AG08396 (cell line): ENCODE measurements around the gene PRX.
A peak's percentile ranks its signal among the peaks of the same experiment; 100 is the strongest.
"Not testable (repeated sequence)": the region's sequence is repeated elsewhere in the genome, so short reads cannot be mapped to it uniquely, and the experiment has no call there.

Experiments used
- DNase-seq: peaks from one replicate; pipeline ENCODE4 v3.0.0; 2012; ENCODE audit warnings: low spot score, mixed read lengths

The PRX gene

DNA sequence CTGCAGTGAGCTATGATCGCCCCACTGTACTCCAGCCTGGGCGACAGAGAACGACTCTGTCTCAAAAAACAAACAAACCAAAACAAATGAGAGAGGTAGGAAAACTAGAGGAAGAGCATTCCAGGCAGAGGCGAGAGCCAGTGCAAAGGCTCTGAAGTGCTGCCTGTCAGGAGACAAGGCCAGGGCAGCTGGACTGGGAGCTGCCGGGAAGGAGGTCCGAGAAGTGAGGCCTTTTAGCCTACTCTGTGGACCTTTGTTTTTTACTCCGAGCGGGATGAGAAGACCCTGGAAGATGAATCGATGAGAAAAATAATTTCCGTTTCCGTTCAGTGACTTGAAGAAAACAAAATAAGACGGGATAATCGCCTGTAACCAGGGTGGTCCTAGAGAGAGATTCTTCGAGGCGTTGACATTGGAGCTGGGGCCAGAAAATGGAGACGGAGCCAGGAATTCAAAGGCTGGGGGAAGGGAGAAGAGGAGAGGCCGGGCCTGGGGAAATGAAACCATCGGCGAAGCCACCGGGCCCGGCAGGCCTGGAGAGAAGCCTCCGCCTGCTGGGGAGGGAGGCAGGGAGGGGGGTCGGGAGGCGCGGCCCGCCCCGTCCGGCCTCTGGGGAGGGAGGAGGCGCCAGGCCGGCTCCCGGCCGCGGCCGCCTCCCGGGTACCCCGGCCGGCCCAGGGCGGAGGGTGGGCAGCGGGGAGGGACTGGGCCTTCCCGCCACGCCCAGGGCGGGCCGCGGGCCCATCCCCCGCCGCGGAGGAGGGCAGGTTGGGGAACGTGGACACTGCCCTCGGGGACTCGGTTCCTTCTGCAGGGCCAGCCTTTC lies 20.4 kb upstream of the PRX start:
- peak; percentile 93 for DNase-seq

DNA sequence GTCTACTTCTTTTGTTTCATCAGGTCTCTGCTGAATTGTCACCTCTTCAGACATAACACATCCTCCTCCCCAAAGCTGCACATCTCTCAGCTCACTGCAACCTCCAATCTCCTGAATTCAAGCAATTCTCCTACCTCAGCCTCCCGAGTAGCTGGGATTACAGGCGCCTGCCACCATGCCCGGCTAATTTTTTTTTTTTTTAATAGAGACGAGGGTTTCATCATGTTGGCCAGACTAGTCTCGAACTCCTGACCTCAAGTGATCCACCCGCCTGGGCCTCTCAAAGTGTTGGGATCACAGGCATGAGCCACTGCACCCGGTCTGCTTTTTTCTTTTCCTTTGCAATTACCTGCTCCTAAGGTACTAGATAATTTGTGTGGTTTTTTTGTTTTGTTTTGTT lies 19.6 kb upstream of the PRX start:
- DNase-seq, result not testable (repeated sequence)

DNA sequence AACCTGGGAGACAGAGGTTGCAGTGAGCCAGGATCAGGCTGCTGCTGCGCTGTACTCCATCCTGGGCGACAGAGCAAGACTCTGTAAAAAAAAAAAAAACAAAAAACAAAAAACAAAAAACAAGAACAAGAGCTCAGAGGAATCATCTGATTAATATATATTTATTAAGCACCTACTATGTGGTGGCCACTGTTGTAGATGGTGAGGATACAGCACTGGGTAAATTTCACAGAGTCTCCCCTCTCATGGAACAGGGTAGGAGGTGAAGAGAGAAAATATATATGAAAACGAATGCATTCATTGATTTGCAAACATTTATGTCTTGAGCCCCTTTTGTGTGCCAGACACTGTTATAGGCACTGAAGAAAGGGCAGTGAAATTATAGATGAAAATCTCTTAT lies 18.5 kb upstream of the PRX start:
- DNase-seq, result no peak

DNA sequence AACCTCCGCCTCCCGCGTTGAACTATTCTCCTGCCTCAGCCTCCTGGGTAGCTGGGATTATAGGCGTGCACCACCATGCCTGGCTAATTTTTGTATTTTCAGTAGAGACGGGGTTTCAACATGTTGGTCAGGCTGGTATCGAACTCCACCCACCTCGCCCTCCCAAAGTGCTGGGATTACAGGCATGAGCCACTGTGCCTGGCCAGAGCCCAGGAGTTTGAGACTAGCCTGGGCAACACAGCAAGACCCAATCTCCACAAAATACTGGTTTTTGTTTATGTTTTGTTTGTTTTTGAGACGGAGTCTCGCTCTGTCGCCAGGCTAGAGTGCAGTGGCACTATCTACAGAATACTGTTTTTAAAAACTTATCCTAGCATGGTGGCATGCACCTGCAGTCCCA lies 17.1 kb upstream of the PRX start:
- DNase-seq, result not testable (repeated sequence)

DNA sequence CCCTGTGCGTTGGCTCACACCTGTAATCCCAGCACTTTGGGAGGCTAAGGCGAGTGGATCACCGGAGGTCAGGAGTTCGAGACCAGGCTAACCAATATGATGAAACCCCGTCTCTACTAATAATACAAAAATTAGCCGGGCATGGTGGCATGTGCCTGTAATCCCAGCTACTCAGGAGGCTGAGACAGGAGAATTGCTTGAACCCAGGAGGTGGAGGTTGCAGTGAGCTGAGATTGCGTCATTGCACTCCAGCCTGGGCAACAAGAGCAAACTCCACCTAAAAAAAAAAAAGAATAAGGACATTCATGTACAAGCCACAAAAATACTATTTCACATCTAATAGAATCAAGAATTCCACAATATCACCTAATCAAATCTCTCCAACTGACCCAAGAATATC lies 15.0 kb upstream of the PRX start:
- DNase-seq, result not testable (repeated sequence)

DNA sequence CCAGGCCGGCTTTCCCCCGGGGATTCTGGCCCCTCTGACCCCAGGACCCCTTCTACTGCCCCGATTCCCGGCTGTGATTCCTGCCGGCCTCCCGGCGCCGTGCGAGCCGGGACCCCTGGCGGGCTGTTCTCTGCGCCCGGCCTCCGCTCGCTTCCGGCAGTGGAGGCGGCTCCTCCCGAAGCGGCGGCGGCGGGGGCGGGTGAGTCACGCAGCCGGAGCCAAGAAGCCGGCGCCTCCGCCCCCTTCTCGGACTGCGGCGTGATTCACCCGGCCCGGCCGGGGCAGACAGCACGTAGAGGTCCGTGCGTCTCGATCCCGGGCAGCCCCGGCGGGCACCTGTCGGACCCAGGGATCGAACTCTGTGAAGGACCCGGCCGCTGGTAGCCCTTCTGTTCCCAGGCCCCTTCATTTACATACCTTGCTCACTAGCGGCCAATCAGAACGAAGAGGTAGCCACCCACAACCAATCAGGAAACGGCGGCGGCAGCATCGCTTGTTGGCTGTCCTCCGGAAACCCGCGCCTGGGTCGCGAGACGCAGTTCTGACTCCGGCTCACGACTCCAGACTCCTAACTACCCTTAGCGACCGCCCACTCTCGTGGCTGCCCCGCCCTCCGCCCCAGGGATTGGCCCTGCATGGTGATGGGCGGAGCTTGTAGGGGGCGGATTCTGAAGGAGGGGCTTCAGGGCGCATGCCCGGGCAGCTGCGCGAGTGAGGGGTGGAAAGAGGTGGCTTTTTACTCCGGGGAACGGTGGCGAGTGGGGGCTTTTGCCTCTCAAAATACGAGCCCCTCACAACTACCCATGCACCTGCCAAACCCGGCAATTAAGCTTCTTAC lies 12.5 kb upstream of the PRX start, which contains the start of gene SERTAD1:
SERTAD1 (minus strand) TSS at position 543 of the 838 bp plus-strand sequence. CDS start 2,446 bp downstream, outside the sequence.
- peak; percentile 98 for DNase-seq

DNA sequence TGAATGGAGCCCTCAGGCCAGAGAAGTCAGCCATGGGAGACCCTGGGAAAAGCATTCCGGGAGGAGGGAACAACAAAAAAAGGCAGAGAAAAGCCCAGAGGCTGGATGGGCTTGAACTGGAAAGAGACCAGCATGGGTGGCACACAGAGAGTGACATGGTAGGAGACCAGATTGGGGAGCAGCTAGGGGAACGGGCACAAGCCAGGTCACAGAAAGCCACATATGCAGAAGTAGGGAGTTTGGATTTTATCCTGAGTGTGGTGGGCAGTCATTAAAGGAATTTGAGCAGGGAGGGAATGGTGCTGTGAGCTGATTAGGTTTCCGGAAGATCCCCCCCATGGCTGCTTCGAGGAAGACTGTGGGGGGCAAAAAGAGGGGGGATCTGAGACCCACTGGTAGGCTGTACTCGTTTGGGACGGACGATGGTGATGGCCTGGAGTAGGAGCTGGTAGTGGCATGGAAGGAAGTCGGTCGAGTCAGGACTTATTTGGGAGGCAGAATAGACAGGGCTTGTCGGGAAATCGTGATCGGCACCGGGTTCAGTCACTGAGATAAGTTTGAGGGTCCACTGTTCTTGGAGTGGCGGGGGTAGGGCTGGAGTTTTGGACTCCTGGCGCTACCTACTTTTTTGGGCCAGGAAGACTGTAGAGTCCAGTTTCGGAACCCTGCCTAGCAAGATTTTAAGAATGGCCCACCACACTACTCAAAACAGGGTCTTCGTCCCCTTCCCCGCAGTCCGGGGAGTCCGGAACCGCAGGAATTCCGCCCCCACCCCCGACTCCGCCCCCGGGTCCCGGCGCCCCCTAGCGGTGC lies 11.7 kb upstream of the PRX start:
- no peak for DNase-seq

DNA sequence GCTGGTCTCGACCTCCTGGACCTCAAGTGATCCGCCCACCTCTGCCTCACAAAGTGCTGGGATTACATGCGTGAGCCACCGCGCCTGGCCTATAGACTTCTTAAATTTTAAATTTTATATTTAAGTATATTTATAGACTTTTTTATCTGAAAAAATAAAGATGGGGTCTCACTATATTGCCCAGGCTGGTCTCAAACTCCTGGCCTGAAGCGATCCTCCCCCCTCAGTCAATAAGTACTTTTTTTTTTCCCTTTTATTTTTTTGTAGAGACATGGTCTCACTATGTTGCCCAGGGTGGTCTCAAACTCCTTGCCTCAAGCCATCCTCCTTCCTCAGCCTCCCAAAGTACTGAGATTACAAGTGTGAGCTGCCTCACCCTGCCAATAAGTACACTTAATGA lies 10.8 kb upstream of the PRX start:
- no peak for DNase-seq

DNA sequence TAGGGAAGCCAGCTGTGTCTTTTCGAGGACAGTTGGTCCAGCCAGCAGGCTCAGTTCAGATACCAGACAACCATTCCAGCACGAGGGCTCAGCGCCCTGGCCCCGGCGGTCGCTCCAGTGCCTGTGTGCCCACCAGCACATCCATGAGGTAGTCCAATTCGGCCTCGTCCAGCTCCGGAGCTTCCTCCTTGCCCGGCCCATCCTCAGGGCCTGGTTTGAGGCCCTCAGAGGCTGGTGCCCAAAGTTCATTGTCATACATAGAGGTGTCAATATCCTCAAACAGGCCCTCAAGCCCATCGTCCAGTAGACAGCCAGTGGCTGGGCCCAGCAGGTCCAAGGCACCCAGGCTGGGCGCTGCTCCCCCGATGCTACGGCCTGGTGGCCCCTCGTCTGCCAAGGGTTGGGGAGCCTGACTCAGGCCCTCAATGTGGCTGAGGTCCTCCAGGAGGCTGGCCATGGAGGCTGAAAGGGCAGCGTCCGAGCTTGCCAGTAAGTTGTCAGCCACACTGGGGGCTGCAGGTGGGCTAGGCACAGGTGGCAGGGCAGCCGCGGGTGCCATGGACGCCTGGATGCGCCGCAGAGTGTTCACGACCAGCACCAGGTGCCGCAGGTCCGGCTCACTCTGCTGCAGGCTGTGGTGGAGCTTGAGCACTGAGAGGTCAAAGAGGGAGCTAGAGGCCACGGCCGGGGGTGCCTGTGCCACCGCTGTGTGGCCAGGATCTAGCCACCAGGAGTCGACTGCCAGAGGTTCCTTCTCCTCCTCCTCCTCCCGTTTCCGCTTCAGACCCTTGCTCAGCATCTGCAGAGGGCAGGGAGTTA lies 9.8 kb upstream of the PRX start:
- no peak for DNase-seq

DNA sequence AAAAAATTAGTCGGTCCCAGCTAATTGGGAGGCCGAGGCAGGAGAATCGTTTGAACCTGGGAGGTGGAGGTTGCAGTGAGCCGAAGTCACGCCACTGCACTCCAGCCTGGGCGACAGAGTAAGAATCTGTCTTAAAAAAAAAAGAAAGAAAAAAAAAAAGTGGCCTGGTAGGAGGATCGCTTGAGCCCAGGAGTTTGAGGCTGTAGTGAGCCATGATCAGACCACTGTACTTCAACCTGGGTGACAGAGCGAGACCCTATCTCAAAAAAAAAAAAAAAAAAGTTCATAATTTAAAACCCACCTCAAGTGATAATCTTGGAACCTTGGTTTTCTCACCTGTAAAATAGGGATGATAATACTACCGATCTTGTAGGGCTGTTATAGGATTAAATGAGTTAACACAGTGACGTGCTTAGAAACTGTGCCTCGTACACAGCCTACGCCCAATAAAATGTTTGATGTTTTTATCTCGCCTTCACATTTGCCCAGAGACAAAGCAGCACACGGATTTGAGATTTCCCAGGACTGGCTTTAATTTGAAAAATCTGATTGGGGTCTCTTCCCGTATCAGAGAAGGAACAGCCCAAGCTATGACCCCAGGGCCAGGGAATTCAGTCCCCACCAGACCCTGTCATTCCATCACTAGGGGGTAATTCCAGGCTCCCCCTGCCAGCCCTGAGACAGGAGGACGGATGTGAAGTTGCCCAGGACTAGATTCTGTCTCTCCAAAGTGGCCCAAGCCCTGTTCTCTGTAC lies 9.0 kb upstream of the PRX start:
- no peak for DNase-seq

DNA sequence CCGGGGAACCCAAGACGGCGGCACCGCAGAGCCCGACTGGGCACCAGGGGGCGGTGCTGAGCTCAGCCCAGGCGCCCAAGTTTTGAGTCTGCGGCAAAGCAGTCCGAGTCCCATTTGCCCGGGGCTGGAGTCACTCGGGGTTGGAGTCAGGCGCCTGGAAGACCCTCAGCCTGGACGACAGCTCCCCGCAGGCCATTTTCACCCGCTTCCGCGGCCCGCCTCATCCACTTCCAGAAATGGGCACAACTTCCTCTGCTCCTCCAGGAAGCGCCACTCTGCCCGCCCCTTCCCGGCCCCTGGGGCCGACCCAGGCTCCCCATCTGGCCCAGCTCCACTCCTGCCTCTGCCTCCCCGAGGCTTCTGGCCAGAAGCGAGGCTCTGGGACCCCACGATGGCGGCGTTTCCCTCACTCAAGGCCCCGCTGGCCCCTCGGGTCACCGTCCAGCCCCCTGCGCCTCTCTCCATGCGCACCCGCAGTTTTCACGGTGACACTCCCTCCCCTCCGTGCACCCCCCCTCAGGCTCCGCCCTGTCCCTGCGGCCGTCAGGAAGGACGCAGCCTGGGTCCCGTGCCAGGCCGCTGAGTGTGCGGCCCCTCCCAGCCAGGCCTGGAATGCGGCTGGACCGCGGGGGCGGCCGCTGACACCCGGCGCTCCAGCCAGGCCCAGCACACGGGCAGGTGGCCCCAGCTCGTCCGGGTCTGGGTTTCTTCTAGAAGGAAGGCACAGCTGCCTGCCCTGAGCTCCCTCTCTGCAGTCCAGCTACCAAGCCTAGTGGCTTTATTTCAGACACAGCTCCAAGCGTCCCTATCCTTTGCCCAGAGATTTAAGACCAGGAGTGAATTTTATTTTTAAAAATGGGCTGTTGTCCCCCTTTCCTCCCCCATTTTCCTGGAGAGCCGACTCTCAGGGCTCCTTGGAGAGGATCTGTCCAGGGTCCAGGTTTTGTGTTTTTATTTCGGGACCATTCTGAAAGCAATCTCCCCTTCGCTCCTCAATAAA lies 7.9 kb upstream of the PRX start:
- peak; percentile 95 for DNase-seq

DNA sequence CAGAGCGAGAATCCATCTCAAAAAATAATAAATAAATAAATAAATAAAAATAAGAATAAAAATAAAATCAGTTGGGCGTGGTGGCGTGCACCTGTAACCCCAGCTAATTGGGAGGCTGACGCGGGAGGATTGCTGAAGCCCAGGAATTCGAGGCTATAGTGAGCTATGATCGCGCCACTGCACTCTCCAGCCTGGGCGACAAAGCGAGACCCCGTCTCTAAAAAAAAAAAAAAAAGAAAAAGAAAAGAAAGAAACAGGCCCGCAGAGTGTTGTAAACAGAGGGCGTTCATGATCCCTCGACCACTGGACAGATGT lies 7.2 kb upstream of the PRX start:
- DNase-seq, result no peak

DNA sequence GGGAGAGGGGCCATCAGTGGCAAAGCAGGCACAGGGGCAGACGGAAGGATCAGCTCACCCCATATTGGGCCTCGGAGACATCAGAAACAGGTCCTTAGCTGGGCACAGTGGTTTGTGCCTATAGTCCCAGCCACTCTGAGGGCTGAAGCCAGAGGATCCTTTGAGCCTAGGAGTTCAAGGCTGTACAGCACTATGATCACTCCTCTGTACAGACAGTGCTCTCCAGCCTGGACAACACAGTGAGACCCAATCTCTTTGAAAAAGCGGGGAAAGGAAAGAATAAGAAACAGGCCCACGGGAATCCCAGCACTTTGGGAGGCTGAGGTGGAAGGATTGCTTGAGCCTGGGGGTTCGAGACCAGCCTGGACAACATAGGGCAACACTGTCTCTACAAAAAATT lies 6.6 kb upstream of the PRX start:
- no peak for DNase-seq

DNA sequence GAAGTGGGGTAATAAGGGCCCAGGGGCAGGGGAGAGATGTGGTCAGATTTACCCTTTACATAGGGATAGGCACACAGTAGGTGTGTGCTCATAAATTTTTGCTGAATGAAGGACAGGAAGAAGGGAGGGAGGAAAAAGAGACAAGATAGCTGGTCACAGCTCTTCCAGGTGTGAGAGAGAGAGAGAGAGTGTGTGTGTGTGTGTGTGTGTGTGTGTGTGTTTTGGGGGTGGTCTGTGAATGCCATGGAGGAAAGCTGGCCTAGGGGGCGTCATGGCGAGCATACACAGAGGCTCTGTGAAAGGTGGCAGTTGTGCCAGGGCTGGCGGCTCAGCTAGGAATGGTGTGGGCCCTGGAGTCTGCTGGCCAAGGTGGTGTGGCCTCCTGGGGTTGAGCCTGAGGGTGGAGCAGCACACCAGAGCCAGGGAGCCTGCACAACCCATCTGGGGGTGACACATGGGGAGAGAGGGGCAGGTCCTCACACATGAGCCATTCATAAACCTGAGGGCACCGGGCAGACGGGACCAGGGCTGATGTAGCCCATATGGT lies 6.0 kb upstream of the PRX start:
- DNase-seq, result no peak

DNA sequence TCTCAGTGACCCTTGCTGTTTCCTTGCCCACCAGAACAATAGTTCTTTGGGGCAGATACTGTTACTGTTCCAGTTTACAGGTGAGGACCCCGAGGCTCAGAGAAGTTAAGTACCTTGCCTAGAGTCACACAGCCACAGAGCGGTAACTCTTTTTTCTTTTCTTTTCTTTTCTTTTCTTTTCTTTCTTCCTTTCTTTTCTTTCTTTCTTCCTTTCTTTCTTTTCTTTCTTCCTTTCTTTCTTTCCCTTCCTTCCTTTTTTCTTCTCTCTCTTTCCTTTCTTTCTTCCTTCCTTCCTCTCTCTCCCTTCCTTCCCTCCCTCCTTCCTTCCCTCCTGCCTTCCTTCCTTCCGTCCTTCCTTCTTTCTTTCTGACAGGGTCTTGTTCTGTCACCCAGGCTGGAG lies 4.9 kb upstream of the PRX start:
- DNase-seq, result no peak

DNA sequence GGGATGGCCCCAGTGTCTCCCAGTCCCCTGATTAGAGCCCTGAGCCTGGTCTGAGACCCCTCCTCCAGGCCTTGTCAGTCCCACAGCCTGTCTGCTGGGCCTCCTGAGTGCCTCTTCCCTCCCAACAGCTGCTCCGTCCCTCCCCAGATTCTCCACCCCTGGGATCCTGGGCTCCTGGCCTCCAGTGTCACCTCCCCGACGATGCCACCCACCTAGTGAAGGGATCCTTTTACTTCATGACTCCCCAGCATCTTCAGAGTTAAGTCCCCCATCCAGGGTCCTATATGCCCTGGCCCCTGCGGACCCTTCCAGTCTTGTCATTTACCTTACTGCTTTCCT lies 4.4 kb upstream of the PRX start:
- no peak for DNase-seq

DNA sequence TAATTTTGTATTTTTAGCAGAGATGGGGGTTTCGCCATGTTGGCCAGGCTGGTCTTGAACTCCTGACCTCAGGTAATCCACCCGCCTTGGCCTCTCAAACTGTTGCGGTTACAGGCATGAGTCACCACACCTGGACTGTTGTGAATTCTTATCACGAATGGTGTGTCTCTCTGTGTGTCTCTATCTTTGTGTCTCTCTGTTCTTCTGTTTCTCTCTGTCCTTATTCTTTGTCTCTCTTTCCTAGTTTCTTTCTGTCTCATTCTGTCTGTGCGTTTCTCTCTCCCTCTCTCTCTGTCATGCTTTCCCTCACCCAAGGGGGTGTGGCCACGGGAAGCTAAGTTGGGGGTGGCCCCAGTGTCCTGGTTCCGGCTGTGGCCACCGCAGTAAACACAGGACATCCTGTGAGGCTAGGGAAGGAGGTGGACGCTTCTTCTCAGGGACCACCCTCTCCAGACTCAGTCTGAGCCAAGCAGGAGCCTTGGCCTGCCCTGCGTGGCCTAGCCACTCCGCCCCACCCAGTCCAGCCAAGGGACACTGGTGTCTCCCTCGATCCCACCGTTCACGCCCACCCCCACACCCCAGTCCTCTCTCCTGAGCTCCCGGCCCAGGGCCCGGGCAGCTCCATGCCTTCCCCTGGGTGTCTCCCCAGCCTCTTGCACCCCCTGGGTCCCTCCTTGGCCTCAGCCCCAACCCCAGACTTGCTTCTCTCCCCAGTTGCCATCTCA lies 3.9 kb upstream of the PRX start:
- peak; percentile 37 for DNase-seq

DNA sequence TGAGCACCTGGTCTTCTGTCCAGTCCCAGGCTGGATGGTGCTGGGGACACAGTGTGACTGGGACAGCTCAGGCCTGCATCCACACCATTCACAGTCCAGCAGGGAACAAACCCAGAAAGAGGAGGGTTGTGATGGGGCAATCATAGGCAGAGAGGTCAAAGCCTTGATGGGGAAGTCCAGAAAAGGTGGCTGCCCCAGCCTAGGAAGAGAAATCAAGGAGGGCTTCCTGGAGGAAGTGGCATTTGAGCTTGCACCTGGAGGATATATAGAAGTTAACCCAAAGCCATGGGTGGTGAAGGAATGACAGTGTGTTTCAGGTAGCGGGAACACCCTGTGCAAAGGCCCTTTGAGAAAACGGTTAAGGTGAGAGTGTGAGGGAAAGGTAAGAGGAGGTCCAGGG lies 2.6 kb upstream of the PRX start:
- no peak for DNase-seq
